ENCODE measurements around the gene MAN1A1. TPM values are rescaled to one million over a fixed set of nuclear protein-coding genes. Genes with fewer than 3 reads are reported as not detected.
"Not testable (repeated sequence)": the region's sequence is repeated elsewhere in the genome, so short reads cannot be mapped to it uniquely, and the experiment has no call there.

MAN1A1 gene
- 15.6 TPM for polyA plus RNA-seq (2013, experiment 1 of 2; ENCODE audit: insufficient read length)
- 18.2 TPM for polyA plus RNA-seq (2013, experiment 2 of 2; ENCODE audit: insufficient read length)

DNA sequence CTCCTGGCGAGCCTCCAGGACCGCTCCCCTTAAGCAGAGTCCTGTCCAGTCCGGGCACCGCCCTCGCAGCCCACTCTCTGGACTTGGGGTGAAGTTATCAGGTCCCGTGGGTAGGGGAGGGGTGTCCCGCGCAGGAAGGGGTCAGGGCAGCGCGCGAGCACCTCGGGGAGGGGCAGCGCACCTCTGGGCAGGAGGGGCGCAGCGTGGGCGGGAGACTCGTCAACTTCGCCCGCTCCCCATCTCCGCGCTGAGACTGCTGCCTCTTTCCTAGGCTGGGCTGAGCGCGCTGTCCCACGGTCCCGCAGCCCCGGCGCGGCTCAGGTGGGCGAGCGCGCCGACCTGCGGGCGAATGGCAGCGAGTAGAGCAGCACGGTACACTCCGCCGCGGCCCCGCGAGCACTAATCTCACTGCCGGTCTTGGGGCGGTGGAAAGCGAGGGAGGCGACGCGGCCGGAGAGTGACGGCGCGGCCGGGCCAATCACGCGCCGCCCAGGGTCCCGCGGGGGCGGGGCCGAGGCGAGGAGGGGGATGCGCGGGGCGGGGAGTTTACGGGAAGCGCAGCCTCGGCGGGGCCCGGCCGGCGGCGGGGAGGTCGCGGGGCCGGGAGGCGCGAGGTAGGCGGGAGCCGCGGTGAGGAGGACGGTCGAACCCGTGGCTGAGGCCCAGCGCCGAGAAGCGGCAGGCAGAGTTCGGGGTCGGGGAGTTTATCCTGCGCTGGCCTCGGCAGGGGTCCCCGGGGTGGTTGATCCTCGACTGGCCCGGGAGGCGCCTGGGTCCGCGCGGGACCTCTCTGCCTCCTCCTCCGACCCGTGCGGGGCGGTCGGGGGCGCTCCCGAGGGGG lies at the start of gene MAN1A1:
MAN1A1 (minus strand) TSS at position 401 of the 841 bp plus-strand sequence. CDS start 696 bp downstream, outside the sequence.
- DNase-seq, result peak; percentile 87

DNA sequence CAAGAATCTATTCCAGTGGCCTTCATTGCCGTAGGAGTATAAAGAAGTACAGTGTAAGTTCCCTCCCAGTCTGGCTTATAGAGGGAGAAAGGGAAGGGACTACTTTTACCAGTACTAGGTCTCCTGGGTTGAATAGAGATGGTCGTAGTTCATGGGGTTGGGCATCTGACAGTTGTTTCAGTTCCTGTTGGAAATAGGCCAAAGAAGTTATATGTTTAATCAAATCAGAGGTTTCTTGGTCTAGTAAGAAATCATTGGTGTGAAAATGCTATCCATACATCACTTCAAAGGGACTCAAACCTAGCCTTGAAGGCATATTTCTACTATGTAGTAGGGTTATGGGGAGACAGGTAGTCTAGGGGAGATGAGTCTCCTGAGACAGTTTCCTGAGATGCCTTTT lies 45.6 kb upstream of the MAN1A1 start:
- no peak for DNase-seq

DNA sequence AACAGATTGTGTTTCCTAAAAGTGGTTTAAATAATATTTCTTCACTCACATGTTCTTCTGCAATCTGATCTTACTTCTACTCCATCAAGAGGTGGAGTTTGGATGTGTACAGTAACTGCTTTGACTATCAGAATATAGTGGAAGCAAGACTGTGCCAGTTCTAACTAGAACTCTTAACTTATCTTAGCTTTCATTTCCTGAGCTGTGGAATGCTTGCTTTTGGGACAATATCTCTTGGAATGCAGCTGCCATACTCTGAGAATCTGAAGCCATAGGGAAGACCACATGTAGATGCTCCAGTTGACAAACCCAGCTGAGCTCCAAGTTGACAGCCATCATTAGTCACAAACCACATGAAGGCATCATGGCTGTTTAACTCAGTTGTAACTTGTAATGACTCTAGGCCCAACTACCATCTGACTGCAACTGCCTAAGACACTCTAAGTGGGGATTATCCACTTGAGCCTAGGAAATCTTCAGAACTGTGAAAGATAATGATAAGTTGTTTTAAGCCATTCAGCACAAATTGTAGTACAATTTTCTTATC lies 40.8 kb upstream of the MAN1A1 start:
- peak; percentile 45 for DNase-seq

- DNase-seq, result no peak
Observed at GRCh38 chr6:119385994-119386393, 36.4 kb upstream of the MAN1A1 start.

- no peak for DNase-seq
Observed at GRCh38 chr6:119384444-119384843, 34.9 kb upstream of the MAN1A1 start.

DNA sequence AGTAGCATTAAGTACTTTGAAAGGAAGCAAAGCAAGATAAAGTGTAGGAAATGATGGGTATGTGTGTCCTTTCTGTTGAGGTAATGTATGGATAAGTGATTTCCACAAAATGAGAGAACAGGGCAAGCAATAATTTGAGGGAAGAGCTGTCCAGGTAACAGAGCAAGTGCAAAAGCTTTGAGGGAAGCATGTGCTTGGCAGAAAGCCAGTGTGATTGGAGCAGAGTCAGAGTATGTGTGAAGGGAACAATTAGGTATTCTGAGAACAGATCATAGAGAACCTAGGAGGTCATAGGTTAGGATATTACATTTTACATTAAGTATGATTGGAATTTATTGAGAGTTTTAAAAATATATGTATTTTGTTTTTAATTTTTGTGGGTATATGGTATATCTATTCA lies 30.2 kb upstream of the MAN1A1 start:
- DNase-seq, result no peak

DNA sequence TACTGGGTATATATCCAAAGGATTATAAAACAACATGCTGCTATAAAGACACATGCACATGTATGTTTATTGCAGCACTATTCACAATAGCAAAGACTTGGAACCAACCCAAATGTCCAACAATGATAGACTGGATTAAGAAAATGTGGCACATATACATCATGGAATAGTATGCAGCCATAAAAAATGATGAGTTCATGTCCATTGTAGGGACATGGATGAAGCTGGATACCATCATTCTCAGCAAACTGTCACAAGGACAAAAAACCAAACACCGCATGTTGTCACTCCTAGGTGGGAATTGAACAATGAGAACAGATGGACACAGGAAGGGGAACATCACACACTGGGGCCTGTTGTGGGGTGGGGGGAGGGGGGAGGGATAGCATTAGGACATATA lies 27.5 kb upstream of the MAN1A1 start:
- DNase-seq, result not testable (repeated sequence)

DNA sequence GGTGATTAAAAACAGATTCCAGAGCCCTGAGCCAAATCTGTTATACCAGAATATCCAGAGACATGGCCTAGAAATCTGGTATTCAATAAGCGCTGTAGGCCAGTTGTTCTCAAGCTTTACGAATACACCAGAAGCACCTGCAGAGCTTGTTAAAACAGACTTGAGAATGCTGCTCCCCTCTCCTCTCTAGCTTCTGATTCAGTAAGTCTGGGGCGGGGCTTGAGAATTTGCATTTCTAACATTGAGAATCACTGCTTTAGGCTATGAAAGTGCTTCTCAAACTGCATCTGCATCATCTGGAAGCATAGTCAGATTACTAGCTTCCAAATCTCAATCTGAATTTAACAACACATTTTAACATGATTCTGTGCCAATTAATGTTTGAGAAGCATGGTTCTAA lies 20.5 kb upstream of the MAN1A1 start:
- no peak for DNase-seq

GRCh38 chr6:119368921-119369320 lies 19.4 kb upstream of the MAN1A1 start:
- no peak for DNase-seq

DNA sequence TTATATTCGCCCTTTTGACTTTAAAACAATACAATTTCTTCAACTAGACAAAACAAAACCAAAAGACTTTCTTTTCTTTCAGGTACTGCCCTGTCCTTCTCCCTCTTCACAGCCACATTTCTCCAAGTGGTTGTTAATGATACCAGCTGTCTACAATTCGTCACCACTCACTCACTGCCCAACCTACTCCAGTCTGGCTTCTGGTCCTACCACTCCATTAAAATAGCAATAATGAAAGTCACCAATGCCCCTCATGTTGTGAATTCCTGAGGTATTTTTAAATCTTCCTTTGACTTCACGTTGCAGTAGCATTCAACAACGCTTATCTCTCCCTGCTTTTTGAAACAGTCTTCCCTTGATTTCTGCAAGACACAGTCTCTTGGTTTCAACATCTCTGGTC lies 11.6 kb upstream of the MAN1A1 start:
- DNase-seq, result no peak

DNA sequence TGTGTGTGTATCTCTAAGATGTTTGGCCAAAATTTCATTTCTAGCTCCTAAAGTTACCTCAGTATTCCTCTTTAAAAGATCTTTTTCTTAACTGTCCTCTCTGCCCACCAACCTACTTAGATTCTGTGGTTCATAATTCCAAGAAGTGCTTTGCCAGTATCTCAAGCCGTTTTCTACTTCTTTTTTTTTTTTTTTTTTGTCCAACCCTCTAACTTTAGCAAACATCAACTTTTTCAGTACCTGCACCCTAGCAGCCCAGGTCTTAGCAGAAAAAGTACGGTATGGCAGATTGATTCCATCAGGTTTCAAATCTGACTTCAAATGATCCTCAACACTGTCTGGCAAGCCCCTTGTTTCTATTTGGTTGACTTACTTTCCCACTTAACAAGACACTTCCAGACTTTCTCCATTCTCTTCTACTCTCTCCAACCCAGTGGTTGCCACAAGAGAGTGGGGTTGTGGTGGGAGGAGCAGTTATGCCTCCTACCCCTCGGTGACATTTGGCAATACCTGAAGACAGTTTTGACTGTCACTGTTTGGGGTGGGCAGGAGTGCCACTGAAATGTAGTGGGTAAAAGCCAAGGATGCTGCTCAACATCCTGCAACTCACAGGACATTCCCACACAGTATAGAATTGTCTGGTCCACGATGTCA lies 10.8 kb upstream of the MAN1A1 start:
- DNase-seq, result no peak

- DNase-seq, result no peak
Observed at GRCh38 chr6:119355890-119356289, 6.3 kb upstream of the MAN1A1 start.

- no peak for DNase-seq
Observed at GRCh38 chr6:119355157-119355556, 5.6 kb upstream of the MAN1A1 start.

DNA sequence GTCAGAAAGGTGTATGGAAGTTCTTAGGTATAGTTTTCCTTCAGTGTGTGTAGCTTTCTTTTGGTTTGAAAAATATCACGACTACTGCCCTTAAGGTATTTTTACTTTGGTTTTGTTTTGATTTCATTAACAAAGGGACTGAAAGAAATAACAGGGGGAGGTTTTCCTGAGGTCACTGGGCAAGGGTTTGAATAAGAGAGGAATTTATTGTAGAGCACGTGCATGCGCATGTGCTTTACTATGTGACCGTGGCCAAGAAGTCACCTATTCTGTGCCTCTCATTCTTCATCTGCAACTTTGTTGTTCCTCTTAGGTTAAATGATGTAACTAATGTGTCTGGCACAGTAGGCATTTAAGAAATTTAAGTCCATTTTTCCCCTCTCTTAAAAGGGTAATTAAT lies 4.1 kb upstream of the MAN1A1 start:
- no peak for DNase-seq

- no peak for DNase-seq
Observed at GRCh38 chr6:119352001-119352400, 2.4 kb upstream of the MAN1A1 start.

GRCh38 chr6:119350952-119351372 lies 1.4 kb upstream of the MAN1A1 start:
- DNase-seq, result peak; percentile 58

GRCh38 chr6:119350202-119350951 lies 816 bp upstream of the MAN1A1 start:
- peak; percentile 46 for DNase-seq

- DNase-seq, result peak; percentile 35
Observed at GRCh38 chr6:119348748-119349360, 707 bp downstream of the MAN1A1 start.

- DNase-seq, result no peak
Observed at GRCh38 chr6:119348096-119348747, 1.3 kb downstream of the MAN1A1 start.

GRCh38 chr6:119347466-119348095 lies 2.0 kb downstream of the MAN1A1 start:
- DNase-seq, result no peak

DNA sequence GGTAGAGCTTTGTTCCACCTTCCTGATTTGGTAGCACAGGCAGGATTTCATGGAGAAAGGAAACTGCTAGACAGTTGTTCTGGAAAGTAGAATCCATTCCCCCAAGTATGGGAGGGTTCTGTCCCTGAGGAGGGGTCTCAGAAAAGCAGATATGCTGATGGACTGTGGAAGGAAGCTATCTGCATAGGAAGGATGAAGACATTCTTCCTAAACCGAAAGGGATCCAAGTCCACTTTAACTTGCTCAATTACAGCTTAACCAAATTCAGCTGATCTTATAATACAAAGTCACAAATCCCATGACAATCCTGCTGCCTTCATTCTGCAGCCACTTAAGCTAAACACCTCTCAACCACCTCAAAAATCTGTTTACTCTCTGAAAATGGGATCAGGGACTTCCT lies 2.6 kb downstream of the MAN1A1 start:
- no peak for DNase-seq
